ENCODE results near the gene PLA2G7. TPM values are rescaled to one million over a fixed set of nuclear protein-coding genes. Genes with fewer than 3 reads are reported as not detected.
"Not testable (repeated sequence)": the region's sequence is repeated elsewhere in the genome, so short reads cannot be mapped to it uniquely, and the experiment has no call there.

Gene PLA2G7
- total RNA-seq, 1 donor, result 0.36 TPM

- Histone ChIP-seq H3K36me3 (ENCODE audit: insufficient read depth, low read length) (no peaks in the 10 kb centered on the region), H3K9me3 (ENCODE audit: low read depth, low read length) (no peaks in the 10 kb centered on the region), H3K4me2 (ENCODE audit: insufficient read depth, low read length) (no peak within 1 kb of the TSS), H4K20me1 (ENCODE audit: insufficient read depth, low read length) (no peaks in the 10 kb centered on the region), H3K4me3 (ENCODE audit: insufficient read depth, low read length) (no peak within 1 kb of the TSS), H3K27ac (ENCODE audit: low read depth, low read length) (no peak within 1 kb of the TSS), H3K79me2 (ENCODE audit: insufficient read depth, low read length) (no peaks in the 10 kb centered on the region), H3K27me3 (ENCODE audit: insufficient read depth, low read length) (no peaks in the 10 kb centered on the region), H3K4me1 (ENCODE audit: insufficient read depth, low read length) (no peaks in the 10 kb centered on the region), H2AFZ (ENCODE audit: low read length) (no peak within 1 kb of the TSS)
- TF ChIP-seq CTCF (IDR thresholded peaks at IDR 0.05; ENCODE audit: extremely low read depth, low read depth, low read length), result no peak
- DNase-seq (ENCODE audit: insufficient read length, low spot score, missing footprints), result no peak
Measured at GRCh38 chr6:46746696-46747095, 11.5 kb upstream of the PLA2G7 start, which contains the start of gene ANKRD66. TSS of gene ANKRD66 (plus strand) at chr6:46746933. CDS start at chr6:46751949, 5,016 bp downstream.

- no peaks in the 10 kb centered on the region for H3K4me1 ChIP-seq (ENCODE audit: insufficient read depth, low read length)
- H3K36me3 ChIP-seq (ENCODE audit: insufficient read depth, low read length), result no peaks in the 10 kb centered on the region
- H3K27ac ChIP-seq (ENCODE audit: low read depth, low read length), result no peak overlapping the region
- H3K79me2 ChIP-seq (ENCODE audit: insufficient read depth, low read length), result no peaks in the 10 kb centered on the region
- no peak overlapping the region for H3K4me3 ChIP-seq (ENCODE audit: insufficient read depth, low read length)
- no peaks in the 10 kb centered on the region for H3K27me3 ChIP-seq (ENCODE audit: insufficient read depth, low read length)
- H3K4me2 ChIP-seq (ENCODE audit: insufficient read depth, low read length), result no peak overlapping the region
- no peak overlapping the region for H2AFZ ChIP-seq (ENCODE audit: low read length)
- no peaks in the 10 kb centered on the region for H3K9me3 ChIP-seq (ENCODE audit: low read depth, low read length)
- no peak for TF ChIP-seq CTCF (IDR thresholded peaks at IDR 0.05; ENCODE audit: extremely low read depth, low read depth, low read length)
- no peaks in the 10 kb centered on the region for H4K20me1 ChIP-seq (ENCODE audit: insufficient read depth, low read length)
- DNase-seq (ENCODE audit: insufficient read length, low spot score, missing footprints), result no peak
Measured at GRCh38 chr6:46745973-46746372, 10.8 kb upstream of the PLA2G7 start.

GRCh38 chr6:46744159-46744725 is 9.1 kb upstream of the PLA2G7 start:
- H3K4me1 ChIP-seq (ENCODE audit: insufficient read depth, low read length); H3K9me3 ChIP-seq (ENCODE audit: low read depth, low read length); H3K36me3 ChIP-seq (ENCODE audit: insufficient read depth, low read length); H3K79me2 ChIP-seq (ENCODE audit: insufficient read depth, low read length); H4K20me1 ChIP-seq (ENCODE audit: insufficient read depth, low read length); H3K4me2 ChIP-seq (ENCODE audit: insufficient read depth, low read length); H3K27me3 ChIP-seq (ENCODE audit: insufficient read depth, low read length); H3K4me3 ChIP-seq (ENCODE audit: insufficient read depth, low read length); H3K27ac ChIP-seq (ENCODE audit: low read depth, low read length); H2AFZ ChIP-seq (ENCODE audit: low read length); DNase-seq (ENCODE audit: insufficient read length, low spot score, missing footprints): not testable (repeated sequence)

DNA sequence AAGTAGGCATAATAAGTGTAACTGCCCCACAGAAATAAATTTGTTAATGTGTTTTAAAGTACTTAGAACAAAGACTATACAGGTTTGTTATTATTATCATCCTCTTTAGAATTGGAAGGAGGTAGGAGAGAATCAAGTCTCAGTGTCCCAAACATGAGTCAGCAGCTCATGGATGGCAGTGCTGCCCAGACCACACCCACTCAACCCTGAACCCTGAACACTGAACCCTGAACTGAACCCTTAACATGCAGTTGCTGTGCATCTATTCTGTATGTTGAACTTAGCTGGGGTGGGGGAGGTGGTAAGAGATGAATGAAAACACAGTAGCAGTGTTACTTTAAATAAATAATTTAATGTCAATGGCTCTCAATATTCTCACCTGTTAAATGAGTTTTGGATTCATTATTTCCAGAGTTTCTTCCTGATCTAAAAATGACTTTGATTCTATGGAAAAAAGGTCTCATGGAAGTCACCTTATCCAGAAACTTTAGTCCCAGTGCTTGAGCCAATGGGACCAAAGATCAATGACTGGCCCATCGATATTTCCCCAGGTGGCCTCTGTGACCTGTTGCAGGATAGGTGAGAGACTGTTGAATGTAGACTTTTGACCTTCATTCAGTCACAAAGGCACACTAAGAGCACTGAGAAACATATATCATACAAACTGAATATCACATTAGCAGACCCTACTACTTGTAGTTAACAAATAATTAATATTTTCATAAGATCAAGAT is 8.4 kb upstream of the PLA2G7 start:
- no peak for TF ChIP-seq CTCF (IDR thresholded peaks at IDR 0.05; ENCODE audit: extremely low read depth, low read depth, low read length)
- Histone ChIP-seq H3K4me1 (ENCODE audit: insufficient read depth, low read length) (no peaks in the 10 kb centered on the region), H3K4me2 (ENCODE audit: insufficient read depth, low read length) (no peak overlapping the region), H2AFZ (ENCODE audit: low read length) (no peak overlapping the region), H3K4me3 (ENCODE audit: insufficient read depth, low read length) (no peak overlapping the region), H3K9me3 (ENCODE audit: low read depth, low read length) (no peaks in the 10 kb centered on the region), H3K27me3 (ENCODE audit: insufficient read depth, low read length) (no peaks in the 10 kb centered on the region), H3K27ac (ENCODE audit: low read depth, low read length) (no peak overlapping the region), H4K20me1 (ENCODE audit: insufficient read depth, low read length) (no peaks in the 10 kb centered on the region), H3K79me2 (ENCODE audit: insufficient read depth, low read length) (no peaks in the 10 kb centered on the region), H3K36me3 (ENCODE audit: insufficient read depth, low read length) (no peaks in the 10 kb centered on the region)
- DNase-seq (ENCODE audit: insufficient read length, low spot score, missing footprints), result no peak

Data from osteoblast (primary cell).